Measurements from ENCODE around the gene MKNK2. TPM values are rescaled to one million over a fixed set of nuclear protein-coding genes. Genes with fewer than 3 reads are reported as not detected.
"Not testable (repeated sequence)": the region's sequence is repeated elsewhere in the genome, so short reads cannot be mapped to it uniquely, and the experiment has no call there.

The MKNK2 gene
- total RNA-seq (2014; rRNA removed; shearing (Covaris generic)), result 33.9 and 49.6 TPM in 2 replicates

- DNase-seq (ENCODE audit: low spot score), result peak; percentile 69
Observed at GRCh38 chr19:2050991-2051772, at the start of gene MKNK2. MKNK2 (minus strand) TSS chr19:2051244; CDS start chr19:2050851, 393 bp downstream.

- DNase-seq (ENCODE audit: low spot score), result no peak
Observed at GRCh38 chr19:2100719-2101061, 49.6 kb upstream of the MKNK2 start.

- DNase-seq (ENCODE audit: low spot score), result no peak
Observed at GRCh38 chr19:2099937-2100718, 49.1 kb upstream of the MKNK2 start.

- no peak for DNase-seq (ENCODE audit: low spot score)
Observed at GRCh38 chr19:2099054-2099501, 48.0 kb upstream of the MKNK2 start.

GRCh38 chr19:2097886-2098327, 46.9 kb upstream of the MKNK2 start:
- no peak for DNase-seq (ENCODE audit: low spot score)

- DNase-seq (ENCODE audit: low spot score), result no peak
Observed at GRCh38 chr19:2097203-2097885, 46.3 kb upstream of the MKNK2 start.

- DNase-seq (ENCODE audit: low spot score), result peak; percentile 92
Observed at GRCh38 chr19:2096480-2097202, 45.6 kb upstream of the MKNK2 start, which contains the start of gene IZUMO4. IZUMO4 (plus strand) TSS chr19:2096915; CDS start chr19:2096946, 31 bp downstream.

GRCh38 chr19:2096034-2096479, 45.0 kb upstream of the MKNK2 start, which contains the start of gene MOB3A:
MOB3A (minus strand) TSS chr19:2096326; CDS start chr19:2078560, 17,766 bp downstream.
- peak; percentile 83 for DNase-seq (ENCODE audit: low spot score)

GRCh38 chr19:2091926-2092525, 41.0 kb upstream of the MKNK2 start:
- not testable (repeated sequence) for DNase-seq (ENCODE audit: low spot score)

GRCh38 chr19:2089727-2090053, 38.6 kb upstream of the MKNK2 start:
- DNase-seq (ENCODE audit: low spot score), result no peak

GRCh38 chr19:2089001-2089711, 38.1 kb upstream of the MKNK2 start:
- no peak for DNase-seq (ENCODE audit: low spot score)

- no peak for DNase-seq (ENCODE audit: low spot score)
Observed at GRCh38 chr19:2087621-2088100, 36.6 kb upstream of the MKNK2 start.

- not testable (repeated sequence) for DNase-seq (ENCODE audit: low spot score)
Observed at GRCh38 chr19:2086695-2087620, 35.9 kb upstream of the MKNK2 start.

GRCh38 chr19:2084993-2085720, 34.1 kb upstream of the MKNK2 start:
- DNase-seq (ENCODE audit: low spot score), result peak; percentile 71

GRCh38 chr19:2083174-2083854, 32.3 kb upstream of the MKNK2 start:
- DNase-seq (ENCODE audit: low spot score), result no peak

GRCh38 chr19:2081873-2082810, 31.1 kb upstream of the MKNK2 start:
- no peak for DNase-seq (ENCODE audit: low spot score)
